HG02973 (cell line): ENCODE data around the gene ACTN4.

Source experiments
- ATAC-seq: cut with Tn5 transposase; IDR thresholded peaks from one replicate; pipeline ENCODE4 v1.9.1; 2021; ENCODE audit warnings: moderate library complexity; ENCODE audit not compliant: unreplicated experiment

Gene ACTN4

GRCh38 chr19:38635483-38636399 is 11.7 kb upstream of the ACTN4 start:
- ATAC-seq: no peak

GRCh38 chr19:38638461-38638860 is 9.0 kb upstream of the ACTN4 start:
- no peak for ATAC-seq

- no peak for ATAC-seq
These were observed 7.8 kb upstream of the ACTN4 start for GRCh38 chr19:38639679-38640078.

- ATAC-seq: no peak
These were observed 7.1 kb upstream of the ACTN4 start for GRCh38 chr19:38640368-38640767.

GRCh38 chr19:38642176-38642575 is 5.3 kb upstream of the ACTN4 start:
- ATAC-seq: no peak

GRCh38 chr19:38644719-38645118 is 2.7 kb upstream of the ACTN4 start:
- no peak for ATAC-seq

- no peak for ATAC-seq
These were observed 718 bp downstream of the ACTN4 start for GRCh38 chr19:38647966-38648768.

GRCh38 chr19:38648769-38649304 is 1.4 kb downstream of the ACTN4 start:
- ATAC-seq: no peak

GRCh38 chr19:38649305-38650171 is 2.1 kb downstream of the ACTN4 start:
- no peak for ATAC-seq

GRCh38 chr19:38650172-38650775 is 2.8 kb downstream of the ACTN4 start:
- no peak for ATAC-seq

GRCh38 chr19:38650911-38651584 is 3.6 kb downstream of the ACTN4 start:
- no peak for ATAC-seq

- ATAC-seq: no peak
These were observed 5.7 kb downstream of the ACTN4 start for GRCh38 chr19:38653028-38653571.

- ATAC-seq: no peak
These were observed 7.2 kb downstream of the ACTN4 start for GRCh38 chr19:38654628-38655055.

GRCh38 chr19:38655148-38655824 is 7.8 kb downstream of the ACTN4 start:
- no peak for ATAC-seq

GRCh38 chr19:38656171-38656981 is 8.9 kb downstream of the ACTN4 start:
- ATAC-seq: no peak

- ATAC-seq: no peak
These were observed 10.3 kb downstream of the ACTN4 start for GRCh38 chr19:38657633-38658222.

- ATAC-seq: no peak
These were observed 11.2 kb downstream of the ACTN4 start for GRCh38 chr19:38658462-38659306.
